Upper lobe of left lung (tissue), 6 donors: ENCODE data around the gene COL11A1. TPM values are rescaled to one million over a fixed set of nuclear protein-coding genes. Genes with fewer than 3 reads are reported as not detected.

Experiments used
- ATAC-seq, 2 donors: fragments of 200-7000 bp; cut with Tn5 transposase; one replicate each; pipeline ENCODE4 v1.9.1; 2022; ENCODE audit warnings: mild to moderate bottlenecking in 2 of 2, moderate library complexity in 2 of 2; ENCODE audit not compliant: low FRiP score in 2 of 2
- DNase-seq, 2 donors: peaks; one replicate each; pipeline ENCODE4 v3.0.0-alpha.2; 2019 to 2020
- H3K27ac ChIP-seq, 4 donors: fragments of 200-600 bp; sonication (generic); one replicate each; pipeline ENCODE4 v1.5.1; 2016 to 2019
- H3K27me3 ChIP-seq, 4 donors: fragments of 200-600 bp; sonication (generic); one replicate each; pipeline ENCODE4 v1.5.1; 2017 to 2019
- H3K36me3 ChIP-seq, 4 donors: fragments of 200-600 bp; sonication (generic); one replicate each; pipeline ENCODE4 v1.5.1; 2016 to 2019
- H3K4me1 ChIP-seq, 4 donors: fragments of 200-600 bp; sonication (generic); one replicate each; pipeline ENCODE4 v1.5.1; 2018 to 2019
- H3K4me3 ChIP-seq, 4 donors: fragments of 200-600 bp; sonication (generic); one replicate each; pipeline ENCODE4 v1.5.1; 2017 to 2019; ENCODE audit warnings: mild to moderate bottlenecking in 2 of 4, moderate library complexity in 1 of 4
- H3K9me3 ChIP-seq, 4 donors: fragments of 200-600 bp; sonication (generic); one replicate each; pipeline ENCODE4 v1.5.1; 2018 to 2019
- CTCF ChIP-seq, 6 experiments: fragments of 450-650 bp in 4 of 6; fragments of 200-600 bp in 2 of 6; sonication (generic) in 2 of 6; IDR thresholded peaks; one replicate each; pipeline ENCODE4 v1.5.1; 2016 to 2019; ENCODE audit warnings: antibody characterized with exemption in 6 of 6
- EP300 ChIP-seq, 4 donors: sonication (generic); formaldehyde crosslinking; IDR thresholded peaks; one replicate each; pipeline ENCODE4 v1.5.1; 2017; ENCODE audit warnings: antibody characterized with exemption in 4 of 4, control low read depth in 2 of 4
- POLR2A ChIP-seq, 4 donors: fragments of 450-650 bp; IDR thresholded peaks; one replicate each; pipeline ENCODE4 v1.5.1; 2016 to 2017; ENCODE audit warnings: antibody characterized with exemption in 4 of 4, mild to moderate bottlenecking in 2 of 4
- POLR2AphosphoS5 ChIP-seq, 2 donors: sonication (generic); formaldehyde crosslinking; IDR thresholded peaks; one replicate each; pipeline ENCODE4 v1.5.1; 2017; ENCODE audit warnings: antibody characterized with exemption in 2 of 2
- WGBS, 2 donors: methylation state at CpG; one replicate each; pipeline ENCODE4 v1.1.5; 2017 to 2018; 5-methylcytosine and 5-hydroxymethylcytosine counted together
- total RNA-seq, 6 donors: library from RNA; depleted of rRNA in 4 of 6; stranded (reverse); fragments of >200 nt in 4 of 6; gene quantifications; one replicate each; pipeline versions ENCODE4 v1.1.0 to v1.2.1, GENCODE V29; 2016 to 2021
- donor health status: DM: no; HTN: no; CAD: no; lungs with moderate emphysema.
- donor health status: DM: no; HTN: yes; CAD: no; lungs with severe emphysema.

Gene COL11A1
- total RNA-seq, 6 donors from 2014 or later: 0.23 to 1.0 (median 0.73) TPM

- TF ChIP-seq POLR2AphosphoS5 (IDR thresholded peaks at IDR 0.05) (no peak), POLR2A (IDR thresholded peaks at IDR 0.05) (no peak), CTCF (IDR thresholded peaks at IDR 0.05) (no peak), EP300 (IDR thresholded peaks at IDR 0.05) (no peak)
- DNase-seq: no peak
- Histone ChIP-seq H3K4me3 (no peak overlapping the region), H3K27me3 (no peaks in the 10 kb centered on the region), H3K4me1 (no peaks in the 10 kb centered on the region), H3K36me3 (no peaks in the 10 kb centered on the region), H3K27ac (no peak overlapping the region), H3K9me3 (no peaks in the 10 kb centered on the region)
- ATAC-seq: no peak
- WGBS, 2 donors: 88 to 89% methylated on average over 2 of the region's 2 CpGs
Measured at GRCh38 chr1:102961549-102961948, 146.8 kb downstream of the COL11A1 start.

DNA sequence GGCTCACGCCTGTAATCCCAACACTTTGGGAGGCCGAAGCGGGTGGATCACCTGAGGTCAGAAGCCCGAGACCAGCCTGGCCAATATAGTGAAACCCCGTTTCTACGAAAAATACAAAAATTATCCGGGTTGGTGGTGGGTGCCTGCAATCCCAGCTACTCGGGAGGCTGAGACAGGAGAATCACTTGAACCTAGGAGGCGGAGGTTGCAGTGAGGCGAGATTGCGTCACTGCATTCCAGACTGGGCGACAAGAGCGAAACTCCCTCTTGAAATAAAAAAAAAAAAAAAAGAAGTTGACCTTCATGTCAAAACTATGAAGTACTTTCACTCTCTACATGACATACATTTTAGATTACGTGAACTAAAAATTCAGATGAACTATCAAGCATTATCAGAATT, 153.7 kb downstream of the COL11A1 start:
- WGBS, 2 donors: 80 to 87% methylated on average over 14 of the region's 14 CpGs
- DNase-seq (no peak), ATAC-seq (no peak)
- Histone ChIP-seq H3K27me3 (no peaks in the 10 kb centered on the region), H3K27ac (no peak overlapping the region), H3K36me3 (no peaks in the 10 kb centered on the region), H3K9me3 (no peaks in the 10 kb centered on the region), H3K4me3 (no peak overlapping the region), H3K4me1 (no peaks in the 10 kb centered on the region)
- no peak for TF ChIP-seq POLR2AphosphoS5 (IDR thresholded peaks at IDR 0.05)
- TF ChIP-seq EP300 (IDR thresholded peaks at IDR 0.05): no peak
- TF ChIP-seq CTCF (IDR thresholded peaks at IDR 0.05): no peak
- TF ChIP-seq POLR2A (IDR thresholded peaks at IDR 0.05): no peak

DNA sequence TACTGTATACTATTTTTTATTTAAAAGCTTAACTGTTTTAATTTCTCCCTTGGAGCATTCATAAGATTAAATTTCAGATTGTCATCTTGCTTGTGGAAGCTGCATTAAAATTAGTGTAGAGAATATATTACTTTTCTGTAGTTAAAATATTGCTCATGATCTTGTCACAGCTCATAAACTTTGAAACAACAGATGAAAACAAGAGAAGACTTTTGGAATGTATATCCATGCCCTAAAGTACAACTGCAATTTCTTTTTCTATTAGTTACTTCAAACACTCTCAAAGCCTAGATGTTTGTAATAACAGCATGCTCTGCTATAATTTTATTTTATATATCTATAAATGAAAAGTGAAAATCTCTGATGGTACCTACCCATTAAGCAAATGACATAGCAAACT, 155.9 kb downstream of the COL11A1 start:
- no peak overlapping the region for H3K27ac ChIP-seq
- H3K4me1 ChIP-seq: no peaks in the 10 kb centered on the region
- ATAC-seq (no peak), DNase-seq (no peak)
- TF ChIP-seq POLR2A (IDR thresholded peaks at IDR 0.05) (no peak), CTCF (IDR thresholded peaks at IDR 0.05) (no peak), POLR2AphosphoS5 (IDR thresholded peaks at IDR 0.05) (no peak), EP300 (IDR thresholded peaks at IDR 0.05) (no peak)
- no peaks in the 10 kb centered on the region for H3K36me3 ChIP-seq
- no peak overlapping the region for H3K4me3 ChIP-seq
- H3K9me3 ChIP-seq: no peaks in the 10 kb centered on the region
- no peaks in the 10 kb centered on the region for H3K27me3 ChIP-seq

GRCh38 chr1:102942324-102942723, 166.0 kb downstream of the COL11A1 start:
- no peak for TF ChIP-seq CTCF (IDR thresholded peaks at IDR 0.05)
- TF ChIP-seq EP300 (IDR thresholded peaks at IDR 0.05): no peak
- TF ChIP-seq POLR2A (IDR thresholded peaks at IDR 0.05): no peak
- no peak for TF ChIP-seq POLR2AphosphoS5 (IDR thresholded peaks at IDR 0.05)
- DNase-seq (no peak), ATAC-seq (no peak)
- no peaks in the 10 kb centered on the region for H3K4me1 ChIP-seq
- H3K27ac ChIP-seq: no peak overlapping the region
- H3K27me3 ChIP-seq: no peaks in the 10 kb centered on the region
- H3K36me3 ChIP-seq: no peaks in the 10 kb centered on the region
- H3K9me3 ChIP-seq: no peaks in the 10 kb centered on the region
- H3K4me3 ChIP-seq: no peak overlapping the region
- 81 to 82% methylated on average over 2 of the region's 2 CpGs for WGBS, 2 donors

GRCh38 chr1:102941366-102941947, 166.9 kb downstream of the COL11A1 start:
- TF ChIP-seq CTCF (IDR thresholded peaks at IDR 0.05) (no peak), POLR2A (IDR thresholded peaks at IDR 0.05) (no peak), POLR2AphosphoS5 (IDR thresholded peaks at IDR 0.05) (no peak), EP300 (IDR thresholded peaks at IDR 0.05) (no peak)
- Histone ChIP-seq H3K27ac (no peak overlapping the region), H3K36me3 (no peaks in the 10 kb centered on the region), H3K9me3 (no peaks in the 10 kb centered on the region), H3K4me1 (no peaks in the 10 kb centered on the region), H3K27me3 (no peaks in the 10 kb centered on the region), H3K4me3 (no peak overlapping the region)
- ATAC-seq (no peak), DNase-seq (no peak)
